Posterior cingulate gyrus (tissue), 11 donors: ENCODE data around the gene KRTCAP2.

Experiments
- DNase-seq, 10 donors: peaks; one replicate each; pipeline versions ENCODE4 v3.0.0 to v3.0.0-alpha.2; 2020 to 2021; ENCODE audit warnings: mixed read lengths in 3 of 10
- intact Hi-C: fragments of 100-400 bp; cut with DNase I; formaldehyde crosslinking; loops from one replicate; pipeline ENCODE4 v1.15.1; 2023

The KRTCAP2 gene

GRCh38 chr1:155185783-155186066, 12.6 kb upstream of the KRTCAP2 start:
- peak in 1 of 10 donors; percentile 35 for DNase-seq
- intact Hi-C loops = no loop called here

GRCh38 chr1:155184835-155185782, 12.0 kb upstream of the KRTCAP2 start:
- DNase-seq = peak in 5 of 10 donors; percentile 4 to 77 (median 72)
- intact Hi-C loops = no loop called here

- intact Hi-C loops = no loop called here
- peak in 4 of 10 donors; percentile 4 to 68 (median 64) for DNase-seq
Measured at GRCh38 chr1:155184351-155184811, 11.3 kb upstream of the KRTCAP2 start.

GRCh38 chr1:155183775-155184221, 10.7 kb upstream of the KRTCAP2 start:
- DNase-seq = peak in 3 of 10 donors; percentile 49 to 62 (median 49)
- intact Hi-C loops = no loop called here

GRCh38 chr1:155182052-155182550, 9.0 kb upstream of the KRTCAP2 start:
- intact Hi-C loops = no loop called here
- peak in 2 of 10 donors; percentile 35 to 44 for DNase-seq

GRCh38 chr1:155181371-155182051, 8.4 kb upstream of the KRTCAP2 start:
- intact Hi-C loops = no loop called here
- peak in 2 of 10 donors; percentile 37 to 48 for DNase-seq

- DNase-seq = peak in 2 of 10 donors; percentile 59 to 63
- intact Hi-C loops = no loop called here
Measured at GRCh38 chr1:155179112-155180031, 6.3 kb upstream of the KRTCAP2 start.

GRCh38 chr1:155178441-155179111, 5.5 kb upstream of the KRTCAP2 start:
- intact Hi-C loops = no loop called here

GRCh38 chr1:155177918-155178281, 4.8 kb upstream of the KRTCAP2 start:
- DNase-seq = peak in 1 of 10 donors; percentile 70
- intact Hi-C loops = no loop called here

More at GRCh38 chr1:155178441-155179111, 5.5 kb upstream of the KRTCAP2 start:
- peak in 2 of 10 donors; percentile 54 to 56 for DNase-seq

- intact Hi-C loops = no loop called here
- DNase-seq = peak in 2 of 10 donors; percentile 23 to 37
Measured at GRCh38 chr1:155177192-155177917, 4.3 kb upstream of the KRTCAP2 start.

- DNase-seq = peak; percentile 75 to 98 (median 90)
- intact Hi-C loops = no loop called here
Measured at GRCh38 chr1:155176544-155177071, 3.5 kb upstream of the KRTCAP2 start.

- DNase-seq = peak in 3 of 10 donors; percentile 78 to 85 (median 78)
- intact Hi-C loops = no loop called here
Measured at GRCh38 chr1:155175927-155176371, 2.8 kb upstream of the KRTCAP2 start.

GRCh38 chr1:155175281-155175926, 2.3 kb upstream of the KRTCAP2 start:
- DNase-seq = peak in 2 of 10 donors; percentile 65 to 69
- intact Hi-C loops = no loop called here

GRCh38 chr1:155174324-155175280, 1.5 kb upstream of the KRTCAP2 start:
- DNase-seq = peak in 9 of 10 donors; percentile 23 to 92 (median 56)
- intact Hi-C loops = no loop called here

GRCh38 chr1:155173478-155174323, 597 bp upstream of the KRTCAP2 start, which contains the start of gene TRIM46:
TSS of gene TRIM46 (plus strand) at chr1:155173849. CDS start at chr1:155173967, 118 bp downstream.
- peak; percentile 57 to 96 (median 77) for DNase-seq
- intact Hi-C loops = no loop called here
